Lower leg skin (tissue), 3 donors: ENCODE data around the gene HECTD4.

Experiments used
- CTCF ChIP-seq, 3 donors: fragments of 450-650 bp; IDR thresholded peaks; one replicate each; pipeline ENCODE4 v1.5.1; 2016; ENCODE audit warnings: antibody characterized with exemption in 3 of 3, mild to moderate bottlenecking in 3 of 3, moderate library complexity in 2 of 3
- POLR2A ChIP-seq, 2 donors: fragments of 450-650 bp; IDR thresholded peaks; one replicate each; pipeline ENCODE4 v1.6.1; 2016 to 2017; ENCODE audit warnings: antibody characterized with exemption in 2 of 2, mild to moderate bottlenecking in 1 of 2, moderate library complexity in 1 of 2

DNA sequence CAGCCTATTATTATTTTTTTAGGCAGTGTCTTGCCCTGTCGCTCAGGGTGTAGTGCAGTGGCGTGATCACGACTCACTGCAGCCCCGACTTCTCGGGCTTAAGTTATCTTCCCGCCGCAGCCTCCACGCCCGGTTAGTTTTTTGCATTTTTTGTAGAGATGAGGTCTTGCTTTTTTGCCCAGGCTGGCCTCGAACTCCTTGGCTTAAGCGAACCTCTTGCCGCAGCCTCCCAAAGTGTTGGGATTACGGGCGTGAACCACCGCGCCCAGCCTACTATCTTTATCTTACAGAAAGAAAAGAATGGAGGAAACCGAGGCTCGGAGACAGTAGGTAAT is 36.0 kb upstream of the HECTD4 start:
- TF ChIP-seq POLR2A (IDR thresholded peaks at IDR 0.05) (no peak), CTCF (IDR thresholded peaks at IDR 0.05) (no peak)
